HG02610 (cell line): ENCODE data around the gene METTL15.
"Not testable (repeated sequence)": the region's sequence is repeated elsewhere in the genome, so short reads cannot be mapped to it uniquely, and the experiment has no call there.

Experiments used
- ATAC-seq: cut with Tn5 transposase; IDR thresholded peaks from one replicate; pipeline ENCODE4 v1.9.1; 2021; ENCODE audit warnings: mild to moderate bottlenecking, moderate library complexity; ENCODE audit not compliant: unreplicated experiment

Gene METTL15

GRCh38 chr11:28378095-28378494 lies 269.9 kb downstream of the METTL15 start:
- not testable (repeated sequence) for ATAC-seq
